HFFc6 (cell line): ENCODE data around the gene FSD1. TPM values are rescaled to one million over a fixed set of nuclear protein-coding genes. Genes with fewer than 3 reads are reported as not detected.
A peak's percentile ranks its signal among the peaks of the same experiment; 100 is the strongest.

ENCODE experiments used
- DNase-seq: peaks from one replicate; pipeline ENCODE4 v3.0.0-alpha.2; 2018
- H3K27ac Mint-ChIP-seq: 2 replicates; pipeline ENCODE4 v1.8.0; 2020; ENCODE audit warnings: mild to moderate bottlenecking, mixed read lengths
- H3K27me3 Mint-ChIP-seq: 2 replicates; pipeline ENCODE4 v1.8.0; 2021; ENCODE audit warnings: mild to moderate bottlenecking, moderate library complexity, mixed read lengths; ENCODE audit not compliant: insufficient read depth
- H3K36me3 Mint-ChIP-seq: 2 replicates; pipeline ENCODE4 v1.8.0; 2021; ENCODE audit warnings: low read depth, mixed read lengths
- H3K4me1 Mint-ChIP-seq: 2 replicates; pipeline ENCODE4 v1.8.0; 2020; ENCODE audit warnings: low read depth, mixed read lengths
- H3K4me3 Mint-ChIP-seq: 2 replicates; pipeline ENCODE4 v1.8.0; 2020; ENCODE audit warnings: mild to moderate bottlenecking, moderate library complexity, mixed read lengths
- H3K9me3 Mint-ChIP-seq: 2 replicates; pipeline ENCODE4 v1.8.0; 2020; ENCODE audit warnings: mild to moderate bottlenecking, mixed read lengths
- total RNA-seq, 6 experiments: library from RNA; stranded (reverse); fragmentation: NEBNext Ultra II Directional; extraction: Animal tissue kit (Norgen Biotek cat#: 25700); gene quantifications; 2 replicates in 1 of 6; 3 replicates in 5 of 6; pipeline ENCODE4 v1.2.3, GENCODE V29; 2021
- TF ChIP-seq, protein P1 (sequence below): fragments of 200-600 bp; sonication (generic); IDR thresholded peaks from 2 replicates; pipeline ENCODE4 v1.5.0; 2021; ENCODE audit warnings: antibody characterized with exemption, mild to moderate bottlenecking

Gene FSD1
- total RNA-seq, 6 experiments from 2014 or later, result 9.2 to 15.2 (median 12.2) TPM

- no peaks in the 10 kb centered on the region for H3K9me3 Mint-ChIP-seq
- H3K36me3 Mint-ChIP-seq, result no peaks in the 10 kb centered on the region
Measured at GRCh38 chr19:4365791-4366665, 61.6 kb downstream of the FSD1 start.

GRCh38 chr19:4366666-4367335 lies 62.4 kb downstream of the FSD1 start:
- H3K27ac Mint-ChIP-seq, result no peak overlapping the region
- H3K4me1 Mint-ChIP-seq, result no peaks in the 10 kb centered on the region
- H3K36me3 Mint-ChIP-seq, result no peaks in the 10 kb centered on the region
- no peaks in the 10 kb centered on the region for H3K9me3 Mint-ChIP-seq
- TF ChIP-seq, protein P1, sequence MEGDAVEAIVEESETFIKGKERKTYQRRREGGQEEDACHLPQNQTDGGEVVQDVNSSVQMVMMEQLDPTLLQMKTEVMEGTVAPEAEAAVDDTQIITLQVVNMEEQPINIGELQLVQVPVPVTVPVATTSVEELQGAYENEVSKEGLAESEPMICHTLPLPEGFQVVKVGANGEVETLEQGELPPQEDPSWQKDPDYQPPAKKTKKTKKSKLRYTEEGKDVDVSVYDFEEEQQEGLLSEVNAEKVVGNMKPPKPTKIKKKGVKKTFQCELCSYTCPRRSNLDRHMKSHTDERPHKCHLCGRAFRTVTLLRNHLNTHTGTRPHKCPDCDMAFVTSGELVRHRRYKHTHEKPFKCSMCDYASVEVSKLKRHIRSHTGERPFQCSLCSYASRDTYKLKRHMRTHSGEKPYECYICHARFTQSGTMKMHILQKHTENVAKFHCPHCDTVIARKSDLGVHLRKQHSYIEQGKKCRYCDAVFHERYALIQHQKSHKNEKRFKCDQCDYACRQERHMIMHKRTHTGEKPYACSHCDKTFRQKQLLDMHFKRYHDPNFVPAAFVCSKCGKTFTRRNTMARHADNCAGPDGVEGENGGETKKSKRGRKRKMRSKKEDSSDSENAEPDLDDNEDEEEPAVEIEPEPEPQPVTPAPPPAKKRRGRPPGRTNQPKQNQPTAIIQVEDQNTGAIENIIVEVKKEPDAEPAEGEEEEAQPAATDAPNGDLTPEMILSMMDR, result no peak
- H3K27me3 Mint-ChIP-seq, result peaks cover 7% of the 10 kb centered on the region
- no peak for DNase-seq
- H3K4me3 Mint-ChIP-seq, result no peak overlapping the region

More at GRCh38 chr19:4365791-4366665, 61.6 kb downstream of the FSD1 start:
- H3K4me3 Mint-ChIP-seq, result no peak overlapping the region
- TF ChIP-seq, protein P1, result no peak
- H3K4me1 Mint-ChIP-seq, result no peaks in the 10 kb centered on the region
- H3K27me3 Mint-ChIP-seq, result peaks cover 7% of the 10 kb centered on the region
- no peak overlapping the region for H3K27ac Mint-ChIP-seq
- DNase-seq, result no peak

DNA sequence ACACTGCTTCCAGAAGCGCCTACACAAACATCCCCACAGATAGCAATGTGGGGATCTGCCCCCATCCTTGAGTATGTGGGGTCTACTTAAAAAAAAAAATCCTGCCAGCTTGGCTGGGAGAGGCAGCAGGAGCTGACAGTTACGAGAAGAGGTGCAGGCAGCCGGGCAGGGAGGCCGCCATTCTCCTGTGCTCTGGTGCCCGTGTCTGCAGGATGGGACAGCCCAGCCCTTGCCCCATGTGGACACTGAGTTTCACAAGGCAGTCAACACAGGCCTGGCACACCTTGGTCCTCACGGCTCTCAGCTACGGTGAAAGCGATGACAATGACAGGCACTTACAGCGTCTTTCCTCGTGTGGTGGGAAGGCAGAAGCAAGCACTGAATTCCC lies 62.9 kb downstream of the FSD1 start:
- Mint-ChIP-seq H3K4me3 (no peak overlapping the region), H3K36me3 (no peaks in the 10 kb centered on the region), H3K27ac (no peak overlapping the region), H3K4me1 (peaks cover 2% of the 10 kb centered on the region; the same call in 1 of the 2 replicates), H3K27me3 (peaks cover 3% of the 10 kb centered on the region), H3K9me3 (no peaks in the 10 kb centered on the region)
- DNase-seq, result no peak
- TF ChIP-seq, protein P1, result no peak

DNA sequence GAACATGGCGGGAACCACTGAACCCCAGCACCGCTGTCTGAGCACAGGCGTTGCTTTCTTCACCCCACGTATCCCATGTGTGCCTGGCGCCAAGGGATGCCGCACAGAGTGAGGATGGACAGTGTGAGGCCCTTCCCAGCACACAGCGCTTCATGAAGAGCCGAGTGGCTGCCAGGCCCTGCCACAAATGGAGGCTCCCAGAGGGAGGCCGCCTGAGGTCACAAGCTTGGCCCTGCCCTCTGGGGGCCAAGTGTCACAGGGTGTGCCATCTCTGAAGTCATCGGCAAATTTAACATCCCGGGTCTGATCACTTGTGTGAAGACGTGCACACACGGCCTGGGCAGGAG lies 63.4 kb downstream of the FSD1 start:
- no peaks in the 10 kb centered on the region for H3K36me3 Mint-ChIP-seq

GRCh38 chr19:4368128-4368820 lies 63.9 kb downstream of the FSD1 start:
- no peaks in the 10 kb centered on the region for H3K9me3 Mint-ChIP-seq
- H3K4me3 Mint-ChIP-seq, result no peak overlapping the region
- peak overlapping the region; percentile 36 for H3K27ac Mint-ChIP-seq
- peaks cover 3% of the 10 kb centered on the region for H3K27me3 Mint-ChIP-seq
- H3K36me3 Mint-ChIP-seq, result no peaks in the 10 kb centered on the region
- DNase-seq, result no peak
- H3K4me1 Mint-ChIP-seq, result peaks cover 9% of the 10 kb centered on the region
- TF ChIP-seq, protein P1, result no peak

More for the DNA sequence above, 63.4 kb downstream of the FSD1 start:
- no peak for DNase-seq
- TF ChIP-seq, protein P1, result no peak
- Mint-ChIP-seq H3K27me3 (peaks cover 3% of the 10 kb centered on the region), H3K27ac (no peak overlapping the region), H3K9me3 (no peaks in the 10 kb centered on the region), H3K4me3 (no peak overlapping the region), H3K4me1 (peaks cover 6% of the 10 kb centered on the region; the same call in 1 of the 2 replicates)
